ENCODE measurements around the gene EHD4. TPM values are rescaled to one million over a fixed set of nuclear protein-coding genes. Genes with fewer than 3 reads are reported as not detected.
A peak's percentile ranks its signal among the peaks of the same experiment; 100 is the strongest.

EHD4 gene
- total RNA-seq (2013), result 22.2 TPM
- polyA plus RNA-seq, result 10 to 100 TPM; 12.8 to 16.0 (median 14.2) TPM
- polyA minus RNA-seq, result 59.9 and 73.3 TPM in 2 replicates
- 62.9 to 177 (median 153) reads per million in 11 experiments for total RNA-seq

DNA sequence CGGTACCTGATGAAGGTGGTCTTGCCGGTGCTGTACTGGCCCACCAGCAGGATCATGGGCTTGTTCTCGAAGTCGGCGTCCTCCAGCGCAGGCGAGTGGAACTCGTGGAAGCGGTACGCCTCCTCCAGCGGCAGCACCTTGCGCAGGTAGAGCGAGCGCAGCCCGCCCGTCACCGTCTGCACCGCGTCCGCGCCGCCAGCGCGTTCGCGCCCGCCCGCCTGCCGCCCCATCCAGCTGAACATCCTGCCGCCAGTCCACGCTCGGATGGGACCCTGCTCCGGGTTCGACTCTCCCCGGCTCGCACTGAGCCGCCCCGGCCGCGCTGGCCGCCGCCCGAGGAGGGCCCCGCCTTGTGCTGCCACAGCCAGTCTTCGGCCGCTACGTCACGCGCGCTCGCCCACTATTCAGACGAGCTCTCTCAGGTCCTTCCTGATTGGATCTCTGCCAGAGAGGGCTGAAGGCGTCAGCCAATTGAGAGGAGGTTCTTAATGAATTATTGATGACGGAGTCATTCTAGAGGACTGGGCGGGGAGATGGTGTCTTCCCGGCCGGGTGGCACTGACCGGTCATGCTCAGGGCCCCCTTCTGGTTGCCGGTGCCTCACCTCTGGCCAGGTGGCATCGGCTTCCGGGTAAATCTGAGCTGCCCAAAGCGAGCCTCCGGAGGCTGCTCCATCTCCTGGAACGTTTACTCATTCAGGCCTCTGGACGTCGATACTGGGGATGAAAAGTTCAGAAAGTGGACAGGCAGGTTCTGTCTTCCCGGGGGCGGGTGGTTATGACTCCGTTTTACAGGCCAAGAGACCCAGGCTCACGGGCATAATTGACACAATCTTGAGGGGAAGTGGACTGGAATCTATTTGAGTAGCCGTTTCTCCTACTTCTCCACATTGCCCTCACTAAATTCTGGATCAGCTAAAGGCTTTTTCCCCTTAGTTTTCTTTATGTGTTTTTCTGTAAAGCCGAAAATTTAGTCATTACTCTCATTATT is at the start of gene EHD4:
EHD4 (minus strand) TSS at position 305 of the 990 bp plus-strand sequence; CDS start at position 242, 63 bp downstream.
- Histone ChIP-seq H3K27ac (ENCODE audit: low read depth in 1 of 2, low read length in 2 of 2) (peak within 1 kb of the TSS; percentile 58 to 93), H3K36me3 (replicated peaks in 1 of 2; ENCODE audit: control insufficient read depth in 1 of 2, insufficient read depth in 2 of 2, low read length in 2 of 2) (no peaks in the 10 kb centered on the region), H3K4me1 (ENCODE audit: control insufficient read depth in 1 of 2, insufficient read depth in 2 of 2, low read length in 2 of 2) (peaks cover 48 to 51% of the 10 kb centered on the region in 2 donors), H3K9me3 (replicated peaks in 1 of 2; ENCODE audit: control insufficient read depth in 1 of 2, insufficient read depth in 1 of 2, low read length in 2 of 2) (no peaks in the 10 kb centered on the region), H3K4me2 (replicated peaks; ENCODE audit: extremely low read depth, low read length, poor library complexity, severe bottlenecking) (peak within 1 kb of the TSS; percentile 74), H3K4me3 (replicated peaks in 1 of 3; ENCODE audit: low read depth in 2 of 3, low read length in 3 of 3) (peak within 1 kb of the TSS; percentile 90 to 93 (median 92)), H2AFZ (ENCODE audit: insufficient read depth, low read depth, low read length, poor library complexity, severe bottlenecking) (peak within 1 kb of the TSS; percentile 77), H3K9ac (ENCODE audit: insufficient read depth, low read length, poor library complexity, severe bottlenecking) (peak within 1 kb of the TSS; percentile 90), H4K20me1 (ENCODE audit: insufficient read depth, low read length) (peaks cover 15% of the 10 kb centered on the region), H3K27me3 (ENCODE audit: control insufficient read depth in 2 of 2, insufficient read depth in 2 of 2, low read length in 2 of 2) (no peaks in the 10 kb centered on the region), H3K79me2 (ENCODE audit: insufficient read depth, low read length) (peaks cover 40% of the 10 kb centered on the region)
- DNase-seq, result peak; percentile 99 to 100 (median 99)
- Mint-ChIP-seq H3K27ac (peak within 1 kb of the TSS; percentile 96 to 98 (median 97)), H3K36me3 (peaks cover 3 to 8% of the 10 kb centered on the region in 2 donors), H3K9me3 (no peaks in the 10 kb centered on the region), H3K4me3 (peak within 1 kb of the TSS; percentile 91 to 93), H3K27me3 (ENCODE audit: low read depth in 3 of 3) (peaks cover 0 to 2% (median 1%) of the 10 kb centered on the region in 3 donors), H3K4me1 (peaks cover 54% of the 10 kb centered on the region)
- under 1% methylated on average over 64 of the region's 72 CpGs for WGBS (ENCODE audit: insufficient coverage)
- TF ChIP-seq, protein P1, sequence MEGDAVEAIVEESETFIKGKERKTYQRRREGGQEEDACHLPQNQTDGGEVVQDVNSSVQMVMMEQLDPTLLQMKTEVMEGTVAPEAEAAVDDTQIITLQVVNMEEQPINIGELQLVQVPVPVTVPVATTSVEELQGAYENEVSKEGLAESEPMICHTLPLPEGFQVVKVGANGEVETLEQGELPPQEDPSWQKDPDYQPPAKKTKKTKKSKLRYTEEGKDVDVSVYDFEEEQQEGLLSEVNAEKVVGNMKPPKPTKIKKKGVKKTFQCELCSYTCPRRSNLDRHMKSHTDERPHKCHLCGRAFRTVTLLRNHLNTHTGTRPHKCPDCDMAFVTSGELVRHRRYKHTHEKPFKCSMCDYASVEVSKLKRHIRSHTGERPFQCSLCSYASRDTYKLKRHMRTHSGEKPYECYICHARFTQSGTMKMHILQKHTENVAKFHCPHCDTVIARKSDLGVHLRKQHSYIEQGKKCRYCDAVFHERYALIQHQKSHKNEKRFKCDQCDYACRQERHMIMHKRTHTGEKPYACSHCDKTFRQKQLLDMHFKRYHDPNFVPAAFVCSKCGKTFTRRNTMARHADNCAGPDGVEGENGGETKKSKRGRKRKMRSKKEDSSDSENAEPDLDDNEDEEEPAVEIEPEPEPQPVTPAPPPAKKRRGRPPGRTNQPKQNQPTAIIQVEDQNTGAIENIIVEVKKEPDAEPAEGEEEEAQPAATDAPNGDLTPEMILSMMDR (IDR thresholded peaks at IDR 0.05), result peak; percentile 51
- intact Hi-C loops (cut with micrococcal nuclease), result loop anchor here (5.0 kb wide), 2 partner anchors 35 to 200 kb away; partner anchors contain the start of gene MAPKBP1 (in 1 of the 2)

DNA sequence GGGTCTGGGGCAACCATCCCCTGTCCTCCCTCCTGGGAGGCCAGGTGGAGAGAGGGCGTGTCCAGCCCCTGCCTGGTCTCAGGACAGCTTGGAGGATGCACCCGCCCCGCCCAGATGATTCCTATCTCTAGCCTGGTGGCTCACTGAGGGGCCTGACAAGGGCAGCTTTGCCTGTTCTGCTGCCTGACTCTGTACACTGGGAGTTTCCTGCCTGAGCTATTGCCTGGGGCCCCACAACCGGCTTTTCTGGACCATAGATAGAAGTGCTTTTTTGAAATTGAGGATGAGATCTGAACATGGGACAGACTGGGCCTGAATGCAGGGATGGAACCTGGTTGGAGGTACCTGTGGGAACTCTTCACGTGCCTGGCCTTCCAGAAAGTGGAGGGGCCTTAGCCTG is 49.2 kb upstream of the EHD4 start:
- DNase-seq, result no peak
- intact Hi-C loops (cut with micrococcal nuclease), result no loop called here

More for the DNA sequence above, 49.2 kb upstream of the EHD4 start:
- Histone ChIP-seq H3K27me3 (ENCODE audit: control insufficient read depth in 2 of 2, insufficient read depth in 2 of 2, low read length in 2 of 2) (no peaks in the 10 kb centered on the region), H3K4me2 (replicated peaks; ENCODE audit: extremely low read depth, low read length, poor library complexity, severe bottlenecking) (no peak overlapping the region), H3K79me2 (ENCODE audit: insufficient read depth, low read length) (no peaks in the 10 kb centered on the region), H3K36me3 (replicated peaks in 1 of 2; ENCODE audit: control insufficient read depth in 1 of 2, insufficient read depth in 2 of 2, low read length in 2 of 2) (no peaks in the 10 kb centered on the region), H3K27ac (ENCODE audit: low read depth in 1 of 2, low read length in 2 of 2) (no peak overlapping the region), H2AFZ (ENCODE audit: insufficient read depth, low read depth, low read length, poor library complexity, severe bottlenecking) (no peak overlapping the region), H3K4me3 (replicated peaks in 1 of 3; ENCODE audit: low read depth in 2 of 3, low read length in 3 of 3) (no peak overlapping the region), H3K9ac (ENCODE audit: insufficient read depth, low read length, poor library complexity, severe bottlenecking) (no peak overlapping the region), H4K20me1 (ENCODE audit: insufficient read depth, low read length) (no peaks in the 10 kb centered on the region), H3K4me1 (ENCODE audit: control insufficient read depth in 1 of 2, insufficient read depth in 2 of 2, low read length in 2 of 2) (no peaks in the 10 kb centered on the region), H3K9me3 (replicated peaks in 1 of 2; ENCODE audit: control insufficient read depth in 1 of 2, insufficient read depth in 1 of 2, low read length in 2 of 2) (peaks cover 0 to 9% of the 10 kb centered on the region in 2 donors)
- Mint-ChIP-seq H3K27me3 (ENCODE audit: low read depth in 3 of 3) (peaks cover 1 to 9% (median 2%) of the 10 kb centered on the region in 3 donors), H3K4me3 (no peak overlapping the region), H3K4me1 (no peaks in the 10 kb centered on the region), H3K36me3 (no peaks in the 10 kb centered on the region), H3K27ac (no peak overlapping the region), H3K9me3 (peaks cover 4 to 16% (median 11%) of the 10 kb centered on the region in 7 donors)
- WGBS (ENCODE audit: insufficient coverage), result 100% methylated on average over 4 of the region's 5 CpGs
- TF ChIP-seq, protein P1 (IDR thresholded peaks at IDR 0.05), result no peak

All from CD14-positive monocyte (primary cell).